Tibial nerve (tissue), 4 donors: ENCODE results near the gene MEF2C.

Source experiments
- CTCF ChIP-seq, 5 experiments: fragments of 200-600 bp in 3 of 5; fragments of 450-650 bp in 2 of 5; sonication (generic) in 3 of 5; IDR thresholded peaks; one replicate each; pipeline ENCODE4 v1.5.1; 2016 to 2019; ENCODE audit warnings: antibody characterized with exemption in 5 of 5, mild to moderate bottlenecking in 3 of 5, moderate library complexity in 2 of 5
- EP300 ChIP-seq, 2 donors: sonication (generic); formaldehyde crosslinking; IDR thresholded peaks; one replicate each; pipeline ENCODE4 v1.6.1; 2017; ENCODE audit warnings: antibody characterized with exemption in 2 of 2, mild to moderate bottlenecking in 1 of 2
- POLR2A ChIP-seq, 2 donors: fragments of 450-650 bp; IDR thresholded peaks; one replicate each; pipeline ENCODE4 v1.6.1; 2017; ENCODE audit warnings: antibody characterized with exemption in 2 of 2, mild to moderate bottlenecking in 2 of 2, moderate library complexity in 2 of 2

- TF ChIP-seq CTCF (IDR thresholded peaks at IDR 0.05) (no peak), EP300 (IDR thresholded peaks at IDR 0.05) (no peak), POLR2A (IDR thresholded peaks at IDR 0.05) (no peak)
Observed at GRCh38 chr5:88770276-88771257, 112.4 kb downstream of the MEF2C start.
